Thyroid gland (tissue), 4 donors: ENCODE results near the gene GRM4.

Experiments
- POLR2A ChIP-seq, 2 donors: fragments of 450-650 bp; IDR thresholded peaks; one replicate each; pipeline ENCODE4 v1.6.1; 2017; ENCODE audit warnings: antibody characterized with exemption in 2 of 2, mild to moderate bottlenecking in 2 of 2, moderate library complexity in 1 of 2
- TF ChIP-seq, protein P1 (sequence below), 6 experiments: fragments of 200-600 bp in 3 of 6; fragments of 450-650 bp in 3 of 6; sonication (generic) in 3 of 6; IDR thresholded peaks; one replicate each; pipeline ENCODE4 v1.5.1; 2016 to 2019; ENCODE audit warnings: antibody characterized with exemption in 6 of 6, mild to moderate bottlenecking in 2 of 6, inconsistent platforms in 1 of 6, moderate library complexity in 1 of 6

DNA sequence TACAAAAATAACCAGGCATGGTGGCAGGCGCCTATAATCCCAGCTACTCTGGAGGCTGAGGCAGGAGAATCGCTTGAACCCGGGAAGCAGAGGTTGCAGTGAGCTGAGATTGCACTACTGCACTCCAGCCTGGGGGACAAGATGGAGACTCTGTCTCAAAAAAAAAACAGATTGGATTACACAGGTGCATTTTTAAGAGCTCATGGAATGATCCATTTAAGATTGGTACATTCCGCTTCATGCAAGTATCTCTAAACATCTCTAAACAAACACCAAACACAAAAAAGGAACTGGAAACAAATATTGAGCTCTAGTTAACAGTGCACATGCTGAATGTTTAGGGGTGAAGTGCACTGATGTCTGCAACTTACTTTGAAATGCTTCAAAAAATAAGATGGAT is 154.3 kb downstream of the GRM4 start:
- TF ChIP-seq, protein P1, sequence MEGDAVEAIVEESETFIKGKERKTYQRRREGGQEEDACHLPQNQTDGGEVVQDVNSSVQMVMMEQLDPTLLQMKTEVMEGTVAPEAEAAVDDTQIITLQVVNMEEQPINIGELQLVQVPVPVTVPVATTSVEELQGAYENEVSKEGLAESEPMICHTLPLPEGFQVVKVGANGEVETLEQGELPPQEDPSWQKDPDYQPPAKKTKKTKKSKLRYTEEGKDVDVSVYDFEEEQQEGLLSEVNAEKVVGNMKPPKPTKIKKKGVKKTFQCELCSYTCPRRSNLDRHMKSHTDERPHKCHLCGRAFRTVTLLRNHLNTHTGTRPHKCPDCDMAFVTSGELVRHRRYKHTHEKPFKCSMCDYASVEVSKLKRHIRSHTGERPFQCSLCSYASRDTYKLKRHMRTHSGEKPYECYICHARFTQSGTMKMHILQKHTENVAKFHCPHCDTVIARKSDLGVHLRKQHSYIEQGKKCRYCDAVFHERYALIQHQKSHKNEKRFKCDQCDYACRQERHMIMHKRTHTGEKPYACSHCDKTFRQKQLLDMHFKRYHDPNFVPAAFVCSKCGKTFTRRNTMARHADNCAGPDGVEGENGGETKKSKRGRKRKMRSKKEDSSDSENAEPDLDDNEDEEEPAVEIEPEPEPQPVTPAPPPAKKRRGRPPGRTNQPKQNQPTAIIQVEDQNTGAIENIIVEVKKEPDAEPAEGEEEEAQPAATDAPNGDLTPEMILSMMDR (IDR thresholded peaks at IDR 0.05), result no peak
- no peak for TF ChIP-seq POLR2A (IDR thresholded peaks at IDR 0.05)
